Aorta (tissue), 5 donors: ENCODE data around the gene KLHL12. TPM values are rescaled to one million over a fixed set of nuclear protein-coding genes. Genes with fewer than 3 reads are reported as not detected.
A peak's percentile ranks its signal among the peaks of the same experiment; 100 is the strongest.

ENCODE experiments used
- ATAC-seq: fragments of 200-7000 bp; cut with Tn5 transposase; one replicate; pipeline ENCODE4 v1.9.1; 2022; ENCODE audit warnings: moderate library complexity; ENCODE audit not compliant: low FRiP score
- DNase-seq, 2 donors: peaks; one replicate each; pipeline ENCODE4 v3.0.0-alpha.2; 2020
- H3K27ac ChIP-seq, 2 donors: one replicate each; pipeline ENCODE4 v1.5.1; 2013; ENCODE audit warnings: low read length in 2 of 2, mild to moderate bottlenecking in 2 of 2, moderate library complexity in 2 of 2, control low read depth in 1 of 2, inconsistent platforms in 1 of 2, low read depth in 1 of 2
- H3K27me3 ChIP-seq, 2 donors: one replicate each; pipeline ENCODE4 v1.6.1; 2013; ENCODE audit warnings: control low read depth in 1 of 2, low read length in 1 of 2, mild to moderate bottlenecking in 1 of 2, moderate library complexity in 1 of 2; ENCODE audit not compliant: insufficient read depth in 2 of 2, control insufficient read depth in 1 of 2
- H3K36me3 ChIP-seq, 2 donors: one replicate each; pipeline ENCODE4 v1.6.1; 2013; ENCODE audit warnings: control low read depth in 1 of 2, low read length in 1 of 2, mild to moderate bottlenecking in 1 of 2; ENCODE audit not compliant: insufficient read depth in 2 of 2, control insufficient read depth in 1 of 2
- H3K4me1 ChIP-seq, 2 donors: one replicate each; pipeline ENCODE4 v1.6.1; 2013; ENCODE audit warnings: low read length in 2 of 2, control low read depth in 1 of 2, mild to moderate bottlenecking in 1 of 2, moderate library complexity in 1 of 2; ENCODE audit not compliant: insufficient read depth in 2 of 2, control insufficient read depth in 1 of 2
- H3K4me3 ChIP-seq, 2 donors: one replicate each; pipeline ENCODE4 v1.5.1; 2013; ENCODE audit warnings: low read length in 2 of 2, control low read depth in 1 of 2, mild to moderate bottlenecking in 1 of 2
- H3K9me3 ChIP-seq: one replicate; pipeline ENCODE4 v1.6.1; 2013; ENCODE audit warnings: mild to moderate bottlenecking, low read length; ENCODE audit not compliant: control insufficient read depth
- WGBS, 2 donors: extraction: QIAGEN DNeasy Blood & Tissue Kit; methylation state at CpG; one replicate each; pipeline ENCODE4 v1.1.7; 2013; 5-methylcytosine and 5-hydroxymethylcytosine counted together
- intact Hi-C, 2 donors: fragments of 100-400 bp; cut with DNase I; formaldehyde crosslinking; loops; one replicate each; pipeline versions ENCODE4 v1.14.2 to v1.15.0; 2022
- polyA plus RNA-seq, 2 donors: library from polyadenylated mRNA; stranded (reverse); fragments of 200-250 nt; gene quantifications; one replicate each; pipeline ENCODE4 v1.2.3, GENCODE V29; 2013
- total RNA-seq, 2 donors: library from RNA; stranded (reverse); fragmentation: NEBNext Ultra II Directional; extraction: Animal tissue kit (Norgen Biotek cat#: 25700); gene quantifications; one replicate each; pipeline ENCODE4 v1.2.1, GENCODE V29; 2021
- donor health status: healthy with polysubstance abuse.
- donor health status: Bipolar disorder and iron deficiency.
- donor health status: DM: no; HTN: no; CAD: no.
- donor health status: DM: no; HTN: no; CAD: no.
- donor health status: DM: yes; HTN: yes; CAD: no.

KLHL12 gene
- total and polyA plus RNA-seq, 4 donors = 12.6 to 17.9 (median 14.8) TPM

DNA sequence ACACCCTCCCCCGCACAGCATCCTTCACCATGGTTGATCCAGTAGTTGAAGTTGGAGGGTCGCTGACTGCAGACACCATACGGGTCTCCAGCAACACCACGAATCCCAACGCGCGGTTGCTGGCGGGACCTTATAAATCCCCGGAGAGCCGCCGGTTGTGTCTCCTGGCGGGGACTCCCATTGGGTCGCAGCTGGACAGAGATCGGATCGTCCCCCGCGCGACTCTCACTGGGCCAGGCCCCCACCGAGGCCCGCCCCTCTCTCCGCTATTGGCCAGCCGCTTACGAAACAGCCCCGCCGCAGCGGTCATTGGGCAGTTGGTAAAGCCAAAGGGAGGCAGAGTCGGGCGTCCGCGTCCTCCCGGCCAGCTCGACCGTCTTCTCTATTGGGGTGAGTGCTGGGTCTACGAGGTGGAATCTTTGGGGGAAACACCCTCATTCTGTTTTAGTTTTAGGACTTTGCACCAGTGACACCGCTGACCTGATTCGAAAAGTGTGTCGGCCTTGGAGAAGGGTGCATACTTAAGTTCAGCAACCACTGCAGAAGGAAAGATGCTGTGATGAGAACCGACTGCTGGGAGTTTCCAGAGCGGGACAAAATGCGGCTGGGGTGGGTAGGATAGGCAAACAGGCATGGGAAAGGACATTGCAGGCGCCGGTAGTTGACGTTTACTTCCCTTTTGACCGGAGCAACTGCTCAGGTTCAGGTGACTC is 65.5 kb downstream of the KLHL12 start:
- DNase-seq = peak; percentile 94 to 97
- no peaks in the 10 kb centered on the region for H3K27me3 ChIP-seq
- no peaks in the 10 kb centered on the region for H3K9me3 ChIP-seq
- peak overlapping the region; percentile 58 to 93 for H3K4me3 ChIP-seq
- intact Hi-C loops = no loop called here
- no peak overlapping the region for H3K27ac ChIP-seq
- WGBS, 2 donors = 0 to 1% methylated on average over 44 of the region's 44 CpGs
- H3K36me3 ChIP-seq = no peaks in the 10 kb centered on the region
- H3K4me1 ChIP-seq = no peaks in the 10 kb centered on the region
- peak; percentile 97 for ATAC-seq

DNA sequence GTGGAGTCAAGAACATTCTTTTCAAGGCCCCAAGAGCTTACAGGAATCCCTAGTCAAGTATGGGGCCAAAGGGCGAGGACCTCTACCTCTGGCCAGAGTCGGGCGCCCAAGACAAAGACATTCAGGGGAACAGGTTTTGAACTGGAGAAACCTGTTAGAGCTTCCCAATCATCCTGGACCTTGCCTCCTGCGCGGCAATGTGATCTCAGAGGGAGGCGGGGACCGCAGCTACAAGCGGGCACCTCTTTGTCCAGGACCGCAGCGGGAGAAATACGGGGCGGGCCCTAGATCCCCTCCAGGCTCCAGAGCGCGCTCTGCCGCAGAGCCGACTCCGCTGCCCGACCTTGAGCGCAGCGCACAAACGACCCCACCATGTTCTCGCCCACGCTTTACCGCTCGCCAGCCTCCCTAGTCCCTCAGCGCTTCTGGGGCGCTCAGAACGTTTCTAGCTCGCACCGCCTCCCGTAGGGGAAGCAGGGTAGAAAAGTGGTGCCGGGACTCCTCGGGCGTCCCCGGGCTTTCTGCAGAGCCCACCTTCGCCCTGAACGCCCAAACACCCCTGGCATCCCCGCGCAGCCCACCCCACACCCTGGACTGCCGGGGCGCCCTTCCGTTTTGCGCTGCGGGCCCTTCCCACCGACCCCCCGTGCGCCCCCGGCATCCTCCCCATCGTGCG is 66.2 kb downstream of the KLHL12 start:
- H3K27me3 ChIP-seq = no peaks in the 10 kb centered on the region
- H3K4me1 ChIP-seq = no peaks in the 10 kb centered on the region
- H3K9me3 ChIP-seq = no peaks in the 10 kb centered on the region
- 2 to 3% methylated on average over 46 to 50 of the region's 50 CpGs for WGBS, 2 donors
- H3K27ac ChIP-seq = no peak overlapping the region
- H3K4me3 ChIP-seq = peak overlapping the region; percentile 57 to 58
- intact Hi-C loops = no loop called here
- peak in 1 of 2 donors; percentile 81 for DNase-seq
- H3K36me3 ChIP-seq = no peaks in the 10 kb centered on the region
- peak; percentile 63 for ATAC-seq

DNA sequence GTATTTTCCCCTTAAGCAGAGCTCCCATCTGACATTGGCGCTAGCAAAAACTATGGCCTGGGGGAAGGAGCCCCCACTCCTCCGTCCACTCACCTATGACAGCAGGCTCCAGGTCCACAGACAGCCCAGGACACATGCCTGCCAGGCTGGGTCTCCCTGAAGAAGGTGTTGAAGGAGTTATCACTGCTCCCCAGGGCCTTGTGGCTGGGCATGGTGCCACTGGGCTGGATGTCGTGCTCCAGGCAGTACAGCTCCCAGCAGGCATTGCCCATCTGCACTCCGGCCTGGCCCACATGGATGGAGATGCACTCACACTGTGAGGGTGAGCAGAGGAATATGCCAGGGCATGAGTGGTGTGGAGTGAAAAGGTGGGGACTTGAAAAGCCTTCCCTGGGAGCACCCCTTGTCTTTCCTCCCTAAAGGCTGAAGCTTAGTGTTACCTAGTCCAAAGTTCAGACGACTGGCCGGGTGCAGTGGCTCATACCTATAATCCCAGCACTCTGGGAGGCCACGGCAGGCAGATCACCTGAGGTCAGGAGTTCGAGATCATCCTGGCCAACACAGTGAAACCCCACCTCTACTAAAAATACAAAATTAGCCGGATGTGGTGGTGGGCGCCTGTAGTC is 68.1 kb downstream of the KLHL12 start:
- Histone ChIP-seq H3K9me3 (no peaks in the 10 kb centered on the region), H3K4me1 (no peaks in the 10 kb centered on the region), H3K4me3 (no peak overlapping the region), H3K36me3 (no peaks in the 10 kb centered on the region), H3K27me3 (no peaks in the 10 kb centered on the region), H3K27ac (no peak overlapping the region)
- peak in 1 of 2 donors; percentile 54 for DNase-seq
- intact Hi-C loops = no loop called here
- ATAC-seq = no peak
- 83% methylated on average over 10 of the region's 10 CpGs for WGBS, 2 donors

DNA sequence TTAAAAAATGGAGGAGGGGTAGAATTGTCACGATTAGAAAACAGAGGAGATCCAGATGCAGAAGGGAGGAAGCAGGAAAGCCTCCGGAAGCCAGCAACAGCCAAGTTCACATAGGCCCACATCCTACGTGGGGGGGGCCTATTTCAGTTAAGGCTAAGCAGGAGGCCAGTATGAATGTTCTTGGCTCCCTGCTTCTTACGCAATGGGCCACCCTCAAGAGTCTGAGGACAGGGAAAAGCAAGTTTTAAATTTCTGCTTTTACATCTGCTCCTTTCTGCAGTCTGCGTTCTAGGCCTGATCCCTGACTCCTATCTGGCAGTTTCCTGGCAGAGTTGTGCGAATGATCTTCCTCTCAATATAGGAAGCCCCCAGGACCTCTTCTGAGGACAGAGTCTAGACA is 68.7 kb downstream of the KLHL12 start:
- ATAC-seq (peak; percentile 49), DNase-seq (peak in 1 of 2 donors; percentile 70)
- Histone ChIP-seq H3K9me3 (no peaks in the 10 kb centered on the region), H3K4me3 (no peak overlapping the region), H3K36me3 (no peaks in the 10 kb centered on the region), H3K4me1 (no peaks in the 10 kb centered on the region), H3K27ac (no peak overlapping the region), H3K27me3 (no peaks in the 10 kb centered on the region)
- intact Hi-C loops = no loop called here
- 82 to 88% methylated on average over 6 of the region's 6 CpGs for WGBS, 2 donors

DNA sequence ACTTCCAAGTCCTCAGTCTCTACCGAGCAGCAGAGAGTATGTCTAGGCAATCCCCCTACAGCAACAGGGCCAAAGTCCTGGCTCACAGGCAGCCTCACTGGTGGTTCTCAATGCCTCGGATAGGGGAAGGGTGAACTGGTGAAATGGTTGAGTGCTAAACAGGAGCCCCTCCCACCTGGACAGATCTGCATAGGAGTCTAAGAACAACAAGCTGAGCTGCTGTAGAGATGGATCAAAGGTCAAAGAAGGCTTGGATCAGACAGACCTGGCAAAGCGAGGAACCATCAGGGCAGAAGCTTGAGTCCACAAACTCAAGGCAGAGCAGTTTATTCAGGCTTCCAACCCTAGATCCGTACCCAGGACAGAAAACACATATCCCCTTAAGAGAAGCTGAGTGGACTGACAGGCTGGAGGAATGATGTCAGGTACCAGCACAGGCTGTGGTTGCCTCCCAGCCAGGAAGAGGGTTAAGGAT is 69.9 kb downstream of the KLHL12 start:
- DNase-seq (no peak), ATAC-seq (no peak)
- WGBS, 2 donors = 67 to 72% methylated on average over 4 of the region's 4 CpGs
- Histone ChIP-seq H3K9me3 (no peaks in the 10 kb centered on the region), H3K4me1 (no peaks in the 10 kb centered on the region), H3K27ac (no peak overlapping the region), H3K36me3 (no peaks in the 10 kb centered on the region), H3K4me3 (no peak overlapping the region), H3K27me3 (no peaks in the 10 kb centered on the region)
- intact Hi-C loops = no loop called here

DNA sequence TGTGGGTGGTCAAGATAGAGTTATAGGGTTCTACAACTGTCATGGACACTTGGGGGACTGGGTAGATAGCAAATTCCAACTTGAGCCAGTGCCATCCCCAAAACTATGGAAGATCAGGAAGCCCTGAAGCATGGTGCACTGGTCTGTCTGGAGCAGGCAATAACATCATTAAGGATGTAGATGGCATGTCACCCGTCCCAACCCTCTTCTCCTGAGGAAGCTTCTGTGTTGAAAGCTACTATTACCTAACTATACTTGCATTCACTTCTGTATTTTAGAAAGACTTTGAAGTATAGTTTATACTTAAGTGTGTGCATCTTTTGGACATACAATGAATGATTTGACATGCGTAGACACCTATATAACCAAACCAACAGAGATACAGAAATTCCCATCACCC is 71.0 kb downstream of the KLHL12 start:
- no peak overlapping the region for H3K4me3 ChIP-seq
- no peaks in the 10 kb centered on the region for H3K4me1 ChIP-seq
- H3K36me3 ChIP-seq = no peaks in the 10 kb centered on the region
- intact Hi-C loops = no loop called here
- no peak overlapping the region for H3K27ac ChIP-seq
- H3K9me3 ChIP-seq = no peaks in the 10 kb centered on the region
- ATAC-seq = no peak
- 91 to 95% methylated on average over 2 of the region's 2 CpGs for WGBS, 2 donors
- no peak for DNase-seq
- no peaks in the 10 kb centered on the region for H3K27me3 ChIP-seq

DNA sequence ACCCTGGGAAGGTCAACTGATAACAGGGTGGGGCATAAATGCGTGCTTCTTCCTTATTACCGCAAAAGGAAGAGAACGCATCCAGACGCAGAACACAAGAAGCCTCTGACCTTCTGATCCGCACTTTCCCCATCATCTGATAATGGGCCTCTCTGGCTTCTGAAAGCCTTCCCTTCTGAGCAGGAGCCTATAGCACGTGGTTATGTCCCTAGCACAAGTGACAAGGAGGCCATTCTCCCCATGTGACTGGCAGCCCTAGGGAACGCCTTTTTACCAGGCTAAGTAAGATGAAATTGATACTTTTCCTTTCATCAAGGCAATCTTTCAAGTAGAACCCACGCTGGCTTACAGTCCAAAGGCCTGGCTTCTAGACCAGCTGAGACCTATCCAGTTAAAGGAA is 72.2 kb downstream of the KLHL12 start:
- no peaks in the 10 kb centered on the region for H3K9me3 ChIP-seq
- WGBS, 2 donors = 91 to 92% methylated on average over 8 of the region's 8 CpGs
- H3K27ac ChIP-seq = no peak overlapping the region
- intact Hi-C loops = no loop called here
- H3K4me3 ChIP-seq = no peak overlapping the region
- ATAC-seq = no peak
- H3K27me3 ChIP-seq = no peaks in the 10 kb centered on the region
- DNase-seq = no peak
- no peaks in the 10 kb centered on the region for H3K4me1 ChIP-seq
- H3K36me3 ChIP-seq = no peaks in the 10 kb centered on the region

DNA sequence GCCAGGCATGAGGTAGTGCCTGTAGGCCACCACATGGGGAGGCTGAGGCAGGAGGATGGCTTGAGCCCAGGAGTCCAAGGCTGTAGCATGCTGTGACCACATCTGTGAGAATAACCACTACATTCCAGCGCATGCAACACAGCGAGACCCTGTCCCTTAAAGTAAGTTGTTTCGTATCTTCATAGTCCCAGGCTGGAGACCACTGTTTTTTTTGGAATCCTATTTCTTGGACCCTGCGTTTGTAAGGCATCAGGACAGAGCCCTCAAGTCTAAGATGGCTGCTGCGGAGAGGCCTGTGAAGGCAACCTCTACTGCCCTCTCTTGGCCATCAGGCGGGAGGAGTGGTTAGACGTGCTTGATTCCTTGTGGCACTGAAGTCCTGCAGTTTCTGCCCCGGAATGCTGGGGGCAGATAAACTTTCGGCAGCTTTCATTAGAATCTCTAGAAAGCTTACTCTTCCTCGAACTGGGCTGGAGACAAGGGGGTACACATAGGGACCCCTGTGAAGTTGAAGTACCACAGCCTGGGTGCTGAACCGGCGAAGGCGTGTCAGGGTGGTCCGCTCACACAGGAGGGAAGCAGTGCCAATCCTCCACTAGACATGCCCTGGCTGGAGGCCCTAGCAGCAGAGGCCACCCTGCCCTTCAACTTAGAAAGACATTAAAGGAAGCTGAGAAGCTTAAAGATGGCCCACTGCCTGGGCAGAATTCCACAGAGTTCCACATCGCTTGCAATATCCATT is 74.7 kb downstream of the KLHL12 start:
- H3K4me1 ChIP-seq = no peaks in the 10 kb centered on the region
- H3K36me3 ChIP-seq = no peaks in the 10 kb centered on the region
- intact Hi-C loops = no loop called here
- 65 to 70% methylated on average over 15 of the region's 15 CpGs for WGBS, 2 donors
- no peak overlapping the region for H3K4me3 ChIP-seq
- ATAC-seq (no peak), DNase-seq (no peak)
- H3K9me3 ChIP-seq = no peaks in the 10 kb centered on the region
- H3K27ac ChIP-seq = no peak overlapping the region
- no peaks in the 10 kb centered on the region for H3K27me3 ChIP-seq
